Measurements from ENCODE around the gene EFCC1. TPM values are rescaled to one million over a fixed set of nuclear protein-coding genes. Genes with fewer than 3 reads are reported as not detected.
A peak's percentile ranks its signal among the peaks of the same experiment; 100 is the strongest.
"Not testable (repeated sequence)": the region's sequence is repeated elsewhere in the genome, so short reads cannot be mapped to it uniquely, and the experiment has no call there.

Gene EFCC1
- polyA plus RNA-seq, 1 donor: 4.1 TPM

GRCh38 chr3:129063091-129063640 is 62.1 kb downstream of the EFCC1 start:
- no peaks in the 10 kb centered on the region for H3K27me3 ChIP-seq (ENCODE audit: control insufficient read depth, insufficient read depth, low read length)
- peaks cover 2% of the 10 kb centered on the region for H3K9me3 ChIP-seq (ENCODE audit: control insufficient read depth, low read depth, low read length)
- DNase-seq: no peak
- no peak overlapping the region for H3K27ac ChIP-seq (ENCODE audit: low read length)
- H3K4me3 ChIP-seq (ENCODE audit: low read length): no peak overlapping the region
- no CpG with 5 or more reads among the region's 10 CpGs for WGBS (ENCODE audit: insufficient coverage, low lambda C conversion rate)
- no peaks in the 10 kb centered on the region for H3K36me3 ChIP-seq (ENCODE audit: control insufficient read depth, insufficient read depth, low read length)
- H3K4me1 ChIP-seq (ENCODE audit: control insufficient read depth, insufficient read depth, low read length): no peaks in the 10 kb centered on the region

- no peaks in the 10 kb centered on the region for H3K27me3 ChIP-seq (ENCODE audit: control insufficient read depth, insufficient read depth, low read length)
- H3K9me3 ChIP-seq (ENCODE audit: control insufficient read depth, low read depth, low read length): peaks cover 5% of the 10 kb centered on the region
- H3K4me3 ChIP-seq (ENCODE audit: low read length): no peak overlapping the region
- WGBS (ENCODE audit: insufficient coverage, low lambda C conversion rate): no CpG with 5 or more reads among the region's 15 CpGs
- H3K4me1 ChIP-seq (ENCODE audit: control insufficient read depth, insufficient read depth, low read length): no peaks in the 10 kb centered on the region
- no peak overlapping the region for H3K27ac ChIP-seq (ENCODE audit: low read length)
- no peaks in the 10 kb centered on the region for H3K36me3 ChIP-seq (ENCODE audit: control insufficient read depth, insufficient read depth, low read length)
- no peak for DNase-seq
Observed at GRCh38 chr3:129063841-129064482, 62.9 kb downstream of the EFCC1 start.

- no peaks in the 10 kb centered on the region for H3K4me1 ChIP-seq (ENCODE audit: control insufficient read depth, insufficient read depth, low read length)
- H3K9me3 ChIP-seq (ENCODE audit: control insufficient read depth, low read depth, low read length): peaks cover 5% of the 10 kb centered on the region
- no CpG with 5 or more reads among the region's 14 CpGs for WGBS (ENCODE audit: insufficient coverage, low lambda C conversion rate)
- H3K27ac ChIP-seq (ENCODE audit: low read length): peak overlapping the region; percentile 36
- no peak overlapping the region for H3K4me3 ChIP-seq (ENCODE audit: low read length)
- no peaks in the 10 kb centered on the region for H3K27me3 ChIP-seq (ENCODE audit: control insufficient read depth, insufficient read depth, low read length)
- H3K36me3 ChIP-seq (ENCODE audit: control insufficient read depth, insufficient read depth, low read length): no peaks in the 10 kb centered on the region
- no peak for DNase-seq
Observed at GRCh38 chr3:129065016-129065719, 64.1 kb downstream of the EFCC1 start.

GRCh38 chr3:129065720-129066073 is 64.6 kb downstream of the EFCC1 start:
- H3K36me3 ChIP-seq (ENCODE audit: control insufficient read depth, insufficient read depth, low read length): no peaks in the 10 kb centered on the region
- no CpG with 5 or more reads among the region's 4 CpGs for WGBS (ENCODE audit: insufficient coverage, low lambda C conversion rate)
- no peak for DNase-seq
- H3K4me3 ChIP-seq (ENCODE audit: low read length): no peak overlapping the region
- H3K27ac ChIP-seq (ENCODE audit: low read length): peak overlapping the region; percentile 36
- no peaks in the 10 kb centered on the region for H3K4me1 ChIP-seq (ENCODE audit: control insufficient read depth, insufficient read depth, low read length)
- peaks cover 5% of the 10 kb centered on the region for H3K9me3 ChIP-seq (ENCODE audit: control insufficient read depth, low read depth, low read length)
- no peaks in the 10 kb centered on the region for H3K27me3 ChIP-seq (ENCODE audit: control insufficient read depth, insufficient read depth, low read length)

GRCh38 chr3:129067719-129068118 is 66.6 kb downstream of the EFCC1 start:
- H3K9me3 ChIP-seq (ENCODE audit: control insufficient read depth, low read depth, low read length); DNase-seq; H3K27ac ChIP-seq (ENCODE audit: low read length); H3K36me3 ChIP-seq (ENCODE audit: control insufficient read depth, insufficient read depth, low read length); H3K4me1 ChIP-seq (ENCODE audit: control insufficient read depth, insufficient read depth, low read length); H3K27me3 ChIP-seq (ENCODE audit: control insufficient read depth, insufficient read depth, low read length); H3K4me3 ChIP-seq (ENCODE audit: low read length): not testable (repeated sequence)
- no CpG with 5 or more reads among the region's 7 CpGs for WGBS (ENCODE audit: insufficient coverage, low lambda C conversion rate)

- Histone ChIP-seq H3K36me3 (ENCODE audit: control insufficient read depth, insufficient read depth, low read length) (no peaks in the 10 kb centered on the region), H3K4me3 (ENCODE audit: low read length) (peak overlapping the region; percentile 44), H3K27ac (ENCODE audit: low read length) (no peak overlapping the region), H3K27me3 (ENCODE audit: control insufficient read depth, insufficient read depth, low read length) (peaks cover 3% of the 10 kb centered on the region), H3K9me3 (ENCODE audit: control insufficient read depth, low read depth, low read length) (peaks cover 5% of the 10 kb centered on the region), H3K4me1 (ENCODE audit: control insufficient read depth, insufficient read depth, low read length) (no peaks in the 10 kb centered on the region)
- no peak for DNase-seq
- WGBS (ENCODE audit: insufficient coverage, low lambda C conversion rate): no CpG with 5 or more reads among the region's 44 CpGs
Observed at GRCh38 chr3:129068291-129068886, 67.3 kb downstream of the EFCC1 start.

GRCh38 chr3:129069313-129070085 is 68.4 kb downstream of the EFCC1 start:
- H3K27me3 ChIP-seq (ENCODE audit: control insufficient read depth, insufficient read depth, low read length); H3K4me1 ChIP-seq (ENCODE audit: control insufficient read depth, insufficient read depth, low read length); H3K36me3 ChIP-seq (ENCODE audit: control insufficient read depth, insufficient read depth, low read length); H3K4me3 ChIP-seq (ENCODE audit: low read length); DNase-seq; H3K9me3 ChIP-seq (ENCODE audit: control insufficient read depth, low read depth, low read length); H3K27ac ChIP-seq (ENCODE audit: low read length): not testable (repeated sequence)
- WGBS (ENCODE audit: insufficient coverage, low lambda C conversion rate): 60% methylated on average over 1 of the region's 13 CpGs

- Histone ChIP-seq H3K36me3 (ENCODE audit: control insufficient read depth, insufficient read depth, low read length) (no peaks in the 10 kb centered on the region), H3K27ac (ENCODE audit: low read length) (no peak overlapping the region), H3K4me3 (ENCODE audit: low read length) (no peak overlapping the region), H3K4me1 (ENCODE audit: control insufficient read depth, insufficient read depth, low read length) (no peaks in the 10 kb centered on the region), H3K27me3 (ENCODE audit: control insufficient read depth, insufficient read depth, low read length) (peaks cover 3% of the 10 kb centered on the region), H3K9me3 (ENCODE audit: control insufficient read depth, low read depth, low read length) (peaks cover 5% of the 10 kb centered on the region)
- DNase-seq: no peak
- WGBS (ENCODE audit: insufficient coverage, low lambda C conversion rate): 60% methylated on average over 1 of the region's 8 CpGs
Observed at GRCh38 chr3:129070086-129070885, 69.2 kb downstream of the EFCC1 start.

- no peak overlapping the region for H3K27ac ChIP-seq (ENCODE audit: low read length)
- no CpG with 5 or more reads among the region's 7 CpGs for WGBS (ENCODE audit: insufficient coverage, low lambda C conversion rate)
- DNase-seq: no peak
- no peaks in the 10 kb centered on the region for H3K4me1 ChIP-seq (ENCODE audit: control insufficient read depth, insufficient read depth, low read length)
- H3K36me3 ChIP-seq (ENCODE audit: control insufficient read depth, insufficient read depth, low read length): no peaks in the 10 kb centered on the region
- no peaks in the 10 kb centered on the region for H3K9me3 ChIP-seq (ENCODE audit: control insufficient read depth, low read depth, low read length)
- H3K27me3 ChIP-seq (ENCODE audit: control insufficient read depth, insufficient read depth, low read length): no peaks in the 10 kb centered on the region
- H3K4me3 ChIP-seq (ENCODE audit: low read length): no peak overlapping the region
Observed at GRCh38 chr3:129077222-129077621, 76.1 kb downstream of the EFCC1 start.
